Colon (tissue), 2 donors: ENCODE data around the gene USP15.
"Not testable (repeated sequence)": the region's sequence is repeated elsewhere in the genome, so short reads cannot be mapped to it uniquely, and the experiment has no call there.

ENCODE experiments used
- FAIRE-seq: peaks from 2 replicates; lab custom pipeline; 2012; peaks lifted over from hg19 to GRCh38; lab: Jason Lieb, UNC
- donor health status: control.
- donor health status: control.

The USP15 gene

DNA sequence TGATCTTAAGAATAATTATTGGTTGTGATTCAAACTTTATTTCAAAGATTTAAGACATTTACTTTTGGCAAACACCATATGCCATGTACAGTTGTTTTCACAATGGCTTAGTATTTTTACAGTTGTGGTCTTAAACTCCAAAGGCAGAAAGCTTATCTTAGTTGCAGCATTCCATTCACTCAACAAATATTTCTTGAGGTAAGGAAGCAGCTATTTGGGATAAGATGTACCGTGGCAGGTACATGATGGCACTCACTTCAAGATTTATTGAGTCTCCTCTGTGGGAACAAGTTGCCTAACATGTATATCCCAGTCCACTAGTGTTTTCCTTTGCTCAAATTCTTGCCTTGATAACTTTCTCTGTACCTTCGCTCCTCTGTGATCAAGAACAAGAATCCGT, 198.4 kb downstream of the USP15 start:
- no peak for FAIRE-seq

DNA sequence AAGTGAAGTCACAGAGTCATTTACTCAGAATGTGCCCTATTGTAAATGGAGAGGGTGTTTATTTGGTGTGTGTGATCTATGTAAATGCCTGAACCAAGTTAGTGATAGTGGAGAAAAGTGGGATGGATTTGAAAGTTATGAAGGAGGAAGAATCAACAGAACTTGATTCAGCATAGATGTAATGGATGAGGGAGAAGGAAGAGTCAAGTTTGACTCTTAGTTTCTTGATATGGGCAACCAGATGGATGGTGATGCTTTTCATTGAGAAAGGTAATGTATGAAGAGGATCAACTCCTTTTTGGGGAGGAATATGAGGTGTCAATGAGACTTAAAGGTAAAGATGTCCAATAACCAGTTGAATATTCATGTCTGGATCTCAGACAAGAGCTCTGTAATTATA, 199.8 kb downstream of the USP15 start:
- no peak for FAIRE-seq

DNA sequence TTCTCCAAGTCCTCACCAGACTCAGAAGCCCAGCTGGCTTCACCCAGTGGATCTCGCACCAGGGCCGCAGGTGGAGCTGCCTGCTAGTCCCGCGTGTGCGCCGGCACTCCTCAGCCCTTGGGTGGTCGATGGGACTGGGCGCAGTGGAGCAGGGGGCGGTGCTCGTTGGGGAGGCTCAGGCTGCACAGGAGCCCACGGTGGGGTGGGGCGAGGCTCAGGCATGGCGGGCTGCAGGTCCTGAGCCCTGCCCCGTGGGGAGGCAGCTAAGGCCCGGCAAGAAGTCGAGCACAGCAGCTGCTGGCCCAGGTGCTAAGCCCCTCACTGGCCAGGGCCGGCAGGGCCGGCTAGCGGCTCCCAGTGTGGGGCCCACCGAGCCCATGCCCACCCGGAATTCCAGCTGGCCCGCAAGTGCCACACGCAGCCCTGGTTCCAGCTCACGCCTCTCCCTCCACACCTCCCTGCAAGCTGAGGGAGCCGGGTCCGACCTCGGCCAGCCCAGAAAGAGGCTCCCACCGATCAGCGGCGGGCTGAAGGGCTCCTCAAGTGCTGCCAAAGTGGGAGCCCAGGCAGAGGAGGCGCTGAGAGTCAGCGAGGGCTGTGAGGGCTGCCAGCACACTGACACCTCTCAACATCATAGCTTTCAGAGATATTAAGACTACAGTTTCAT, 201.1 kb downstream of the USP15 start:
- FAIRE-seq, result not testable (repeated sequence)

DNA sequence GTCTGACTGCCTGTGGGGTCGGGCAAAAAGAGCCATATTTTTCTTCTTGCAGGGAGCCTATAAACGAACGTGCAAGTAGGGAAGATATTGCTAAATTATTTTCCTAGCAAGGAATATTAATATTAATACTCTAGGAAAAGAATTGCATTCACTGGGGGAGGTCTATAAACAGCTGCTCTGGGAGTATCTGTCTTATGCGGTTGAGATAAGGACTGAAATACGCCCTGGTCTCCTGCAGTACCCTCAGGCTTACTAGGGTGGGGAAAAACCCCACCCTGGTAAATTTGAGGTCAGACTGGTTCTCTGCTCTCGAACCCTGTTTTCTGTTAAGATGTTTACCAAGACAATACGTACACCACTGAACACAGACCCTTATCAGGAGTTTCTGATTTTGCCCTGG, 203.0 kb downstream of the USP15 start:
- not testable (repeated sequence) for FAIRE-seq
